Activated T-cell treated with anti-CD3 and anti-CD28 coated beads, Interleukin-2, amount 50 U/mL, for 24 hours (primary cell): ENCODE data around the gene PTTG1IP.

Source experiments
- DNase-seq: peaks from one replicate; pipeline ENCODE4 v3.0.0-alpha.2; 2020
- H3K27ac Mint-ChIP-seq: 2 replicates; pipeline ENCODE4 v1.8.0; 2020; ENCODE audit warnings: mild to moderate bottlenecking, mixed read lengths
- H3K27me3 Mint-ChIP-seq: 2 replicates; pipeline ENCODE4 v1.8.0; 2020; ENCODE audit warnings: mixed read lengths
- H3K36me3 Mint-ChIP-seq: 2 replicates; pipeline ENCODE4 v1.8.0; 2020; ENCODE audit warnings: low read depth, mixed read lengths
- H3K4me1 Mint-ChIP-seq: 2 replicates; pipeline ENCODE4 v1.8.0; 2020; ENCODE audit warnings: low read depth, mixed read lengths
- H3K4me3 Mint-ChIP-seq: 2 replicates; pipeline ENCODE4 v1.8.0; 2020; ENCODE audit warnings: mild to moderate bottlenecking, moderate library complexity, mixed read lengths
- H3K9me3 Mint-ChIP-seq: 2 replicates; pipeline ENCODE4 v1.8.0; 2020; ENCODE audit warnings: mixed read lengths

Gene PTTG1IP

DNA sequence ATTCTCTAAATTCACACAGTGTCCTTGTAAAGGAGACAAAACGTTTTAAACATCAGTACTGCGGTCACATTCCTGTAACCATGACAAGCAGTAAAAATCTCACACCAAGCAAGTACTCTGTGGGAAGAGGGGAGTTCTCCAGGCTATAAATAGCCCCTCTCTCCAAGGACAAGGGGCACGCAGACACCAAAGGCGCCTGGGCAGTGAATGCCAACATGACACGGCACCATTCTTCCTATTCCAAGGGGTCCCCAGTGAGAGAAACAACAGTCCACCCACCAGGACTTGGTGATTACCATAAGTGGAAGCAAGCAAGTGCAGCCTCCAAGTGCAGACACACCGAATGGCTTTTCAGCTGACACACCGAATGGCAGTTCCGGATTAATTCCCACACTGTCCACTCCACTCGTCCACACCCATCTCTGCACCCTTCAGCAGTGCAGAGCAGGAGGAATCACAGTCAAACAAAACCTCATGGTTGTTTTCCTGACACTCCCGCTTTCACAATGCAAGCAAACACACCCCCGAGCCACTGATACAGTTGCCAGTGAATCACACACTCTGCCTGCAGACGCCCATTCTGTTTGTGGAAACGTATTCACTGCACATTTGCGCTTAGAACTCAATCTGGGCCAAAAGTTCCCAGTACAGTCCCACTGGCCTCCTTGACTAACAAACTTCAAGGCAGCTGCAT, 1.8 kb downstream of the PTTG1IP start:
- DNase-seq: no peak
- Mint-ChIP-seq H3K4me1 (peaks cover 75% of the 10 kb centered on the region), H3K4me3 (peak overlapping the region; percentile 90), H3K36me3 (peaks cover 14% of the 10 kb centered on the region), H3K27me3 (no peaks in the 10 kb centered on the region), H3K27ac (peak overlapping the region; percentile 91), H3K9me3 (no peaks in the 10 kb centered on the region)

DNA sequence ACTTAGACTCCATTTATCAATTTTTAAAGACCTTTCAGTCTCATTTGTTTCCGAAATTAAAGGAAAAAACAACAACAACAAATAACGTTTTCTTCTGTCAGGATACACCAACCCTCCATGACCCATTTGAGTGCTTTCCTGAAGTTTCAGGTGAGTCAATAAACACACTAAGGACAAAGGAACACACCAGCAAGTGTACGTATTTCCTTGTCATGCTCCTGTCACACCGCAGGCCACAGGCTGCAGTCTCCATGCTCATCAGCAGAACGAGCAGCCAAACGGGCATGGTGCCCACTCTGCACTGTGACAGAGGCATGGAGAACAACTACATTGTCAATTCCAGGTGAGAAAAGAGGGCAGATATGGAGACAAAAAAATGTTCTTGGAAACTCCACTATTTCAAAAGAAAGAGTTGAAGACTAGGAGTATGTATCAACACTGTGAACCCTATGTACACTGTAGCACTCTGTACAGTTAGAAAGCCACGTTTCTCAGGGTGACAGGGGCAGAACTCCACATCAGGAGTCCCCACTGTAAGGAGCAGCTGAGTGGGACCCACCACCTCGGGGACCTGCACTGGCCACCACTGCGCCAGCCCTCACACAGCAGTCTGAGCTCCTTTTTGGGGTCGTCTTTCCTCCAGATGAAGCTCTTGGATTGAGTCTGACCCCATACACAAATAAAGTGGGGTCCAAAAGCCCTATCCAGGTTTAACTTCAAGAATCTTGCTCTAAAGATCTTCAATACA, 2.6 kb downstream of the PTTG1IP start:
- DNase-seq: no peak
- Mint-ChIP-seq H3K4me1 (peaks cover 83% of the 10 kb centered on the region), H3K27me3 (no peaks in the 10 kb centered on the region), H3K27ac (peak overlapping the region; percentile 80), H3K4me3 (peak overlapping the region; percentile 90), H3K9me3 (no peaks in the 10 kb centered on the region), H3K36me3 (peaks cover 17% of the 10 kb centered on the region)

DNA sequence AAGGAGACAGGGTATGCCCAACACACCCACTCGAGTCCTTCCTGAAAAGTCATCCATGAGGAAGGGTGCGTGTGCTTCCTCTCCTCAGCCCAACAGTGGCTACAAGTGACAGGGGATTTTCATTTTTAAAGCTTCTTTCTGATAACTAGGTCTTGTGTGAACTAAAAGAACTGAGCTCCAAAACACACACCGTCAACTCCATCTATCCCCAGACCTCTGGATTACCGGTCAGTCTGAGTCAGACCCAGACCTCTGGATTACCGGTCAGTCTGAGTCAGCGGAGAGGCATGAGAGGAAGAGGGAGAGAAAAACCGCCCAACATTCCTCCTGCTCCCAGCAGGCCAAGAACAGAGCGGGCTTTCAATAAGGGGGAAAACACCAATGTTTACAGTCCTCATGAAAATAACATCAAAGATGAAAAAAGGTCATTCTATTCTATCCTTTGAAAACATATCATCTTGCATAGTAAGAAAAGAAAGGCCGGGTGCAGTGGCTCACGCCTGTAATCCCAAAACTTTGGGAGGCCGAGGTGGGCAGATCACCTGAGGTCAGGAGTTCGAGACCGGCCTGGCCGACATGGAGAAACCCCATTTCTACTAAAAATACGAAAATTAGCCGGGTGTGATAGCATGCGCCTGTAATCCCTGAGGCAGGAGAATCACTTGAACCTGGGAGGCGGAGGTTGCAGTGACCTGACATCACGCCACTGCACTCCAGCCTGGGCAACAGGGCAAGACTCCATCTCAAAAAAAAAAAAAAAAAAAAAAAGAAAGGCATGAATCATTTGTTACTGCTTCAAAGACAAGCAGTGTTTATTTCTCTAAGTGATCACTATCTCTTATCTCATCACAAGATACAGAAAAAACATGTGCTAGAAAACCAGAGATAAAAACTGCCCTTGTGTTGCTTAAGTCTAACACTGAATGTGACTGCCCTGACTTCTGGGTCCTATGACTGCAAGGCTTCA, 3.4 kb downstream of the PTTG1IP start:
- H3K27ac Mint-ChIP-seq: peak overlapping the region; percentile 80

DNA sequence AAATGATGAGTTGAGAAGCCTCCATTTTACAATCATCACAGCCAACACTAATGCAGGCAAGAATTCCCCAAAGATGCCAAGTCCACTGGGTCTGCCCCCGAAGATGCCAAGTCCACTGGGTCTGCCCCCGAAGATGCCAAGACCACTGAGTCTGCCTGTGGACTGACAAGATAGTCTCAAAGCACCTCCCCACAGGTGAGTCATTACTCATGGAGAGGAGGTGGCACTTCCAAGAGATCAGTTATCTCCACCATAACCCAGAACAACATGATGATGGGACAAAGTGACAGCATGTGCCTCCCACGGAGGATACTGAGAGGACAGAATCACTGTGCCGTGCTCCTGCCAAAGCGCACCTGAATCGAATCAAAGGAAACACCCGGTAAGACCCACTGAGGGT, 4.8 kb downstream of the PTTG1IP start:
- DNase-seq: no peak
- H3K27ac Mint-ChIP-seq: peak overlapping the region; percentile 93
- H3K4me3 Mint-ChIP-seq: peak overlapping the region; percentile 59
- no peaks in the 10 kb centered on the region for H3K9me3 Mint-ChIP-seq
- H3K27me3 Mint-ChIP-seq: no peaks in the 10 kb centered on the region
- peaks cover 83% of the 10 kb centered on the region for H3K4me1 Mint-ChIP-seq
- peaks cover 39% of the 10 kb centered on the region for H3K36me3 Mint-ChIP-seq

More for the DNA sequence above, 3.4 kb downstream of the PTTG1IP start:
- DNase-seq: no peak
- H3K4me3 Mint-ChIP-seq: peak overlapping the region; percentile 24
- peaks cover 84% of the 10 kb centered on the region for H3K4me1 Mint-ChIP-seq
- peaks cover 25% of the 10 kb centered on the region for H3K36me3 Mint-ChIP-seq
- no peaks in the 10 kb centered on the region for H3K27me3 Mint-ChIP-seq
- H3K9me3 Mint-ChIP-seq: no peaks in the 10 kb centered on the region

DNA sequence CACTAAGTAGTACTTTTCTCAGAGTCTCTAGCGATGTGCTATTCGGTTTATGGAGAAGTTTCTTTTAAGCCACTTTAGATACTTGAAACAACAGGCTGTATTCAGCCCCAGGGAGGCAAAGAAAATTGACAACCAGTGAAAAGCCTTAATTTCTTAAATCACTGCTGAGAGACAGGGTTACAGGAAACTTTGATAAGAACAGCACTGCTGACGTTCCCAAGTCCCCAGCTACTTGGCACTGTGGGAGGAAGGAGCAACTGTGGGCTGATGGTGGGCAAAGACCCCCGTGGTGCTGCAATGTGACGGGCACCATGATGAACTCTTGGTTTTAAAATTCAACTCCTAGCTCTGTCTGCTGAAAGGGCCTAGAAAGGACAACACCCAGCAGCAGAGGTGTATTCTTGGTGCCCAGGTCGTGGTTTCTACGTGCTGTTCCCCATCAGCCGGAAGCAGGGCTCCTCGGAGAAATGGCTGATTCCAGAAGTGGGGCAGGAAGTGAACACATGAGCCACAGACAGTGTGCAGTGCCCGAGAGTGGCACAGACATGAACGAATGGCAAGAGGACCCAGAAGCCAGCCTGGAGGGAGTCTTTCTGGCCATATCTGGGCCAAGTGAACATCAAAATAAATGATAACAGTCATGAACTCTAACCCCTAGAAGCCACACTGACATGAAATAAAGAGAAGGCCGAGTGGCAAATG, 5.3 kb downstream of the PTTG1IP start:
- H3K27me3 Mint-ChIP-seq: no peaks in the 10 kb centered on the region
- peak overlapping the region; percentile 59 for H3K4me3 Mint-ChIP-seq
- peak overlapping the region; percentile 93 for H3K27ac Mint-ChIP-seq
- DNase-seq: no peak
- peaks cover 89% of the 10 kb centered on the region for H3K4me1 Mint-ChIP-seq
- peaks cover 44% of the 10 kb centered on the region for H3K36me3 Mint-ChIP-seq
- H3K9me3 Mint-ChIP-seq: no peaks in the 10 kb centered on the region

DNA sequence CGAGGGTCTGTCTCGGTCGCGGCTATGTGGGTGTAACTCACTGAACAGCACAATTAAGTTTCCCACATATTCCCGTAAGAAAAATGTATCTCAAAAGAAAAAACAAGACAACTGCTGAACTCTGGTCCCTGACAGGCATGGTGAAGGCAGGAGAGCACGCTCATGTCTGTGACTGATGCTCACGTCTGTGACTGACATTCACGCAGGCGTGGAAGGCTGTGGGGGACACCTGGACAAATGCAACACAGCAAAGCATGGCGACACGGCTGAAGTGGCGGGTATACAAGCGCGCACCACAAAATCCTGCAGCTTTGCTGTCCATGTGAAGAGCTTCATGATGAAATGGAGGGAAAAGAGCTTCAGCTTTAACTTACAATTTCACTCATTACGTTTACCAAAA, 6.0 kb downstream of the PTTG1IP start:
- Mint-ChIP-seq H3K4me3 (no peak overlapping the region), H3K36me3 (peaks cover 46% of the 10 kb centered on the region), H3K27me3 (no peaks in the 10 kb centered on the region), H3K4me1 (peaks cover 90% of the 10 kb centered on the region), H3K9me3 (no peaks in the 10 kb centered on the region), H3K27ac (peak overlapping the region; percentile 93)
- DNase-seq: no peak

DNA sequence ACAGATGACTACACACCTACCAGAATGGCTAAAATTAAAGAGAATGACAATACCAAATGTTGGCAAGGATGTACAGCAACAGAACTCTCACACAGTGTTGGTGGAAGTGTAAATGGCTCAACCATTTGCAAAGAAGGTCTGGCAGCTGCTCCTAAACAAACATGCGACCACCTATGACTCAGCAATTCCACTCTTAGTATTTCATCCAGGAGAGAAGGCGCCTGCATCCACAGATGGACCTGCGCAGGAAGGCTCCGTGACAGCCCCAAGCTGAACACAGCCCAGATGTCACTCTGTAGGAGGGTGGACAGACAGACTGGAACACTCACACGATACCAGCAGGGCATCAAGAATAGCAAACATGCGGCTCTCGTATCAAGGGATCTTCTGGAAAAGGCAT, 6.7 kb downstream of the PTTG1IP start:
- Mint-ChIP-seq H3K27ac (peak overlapping the region; percentile 93), H3K36me3 (peaks cover 48% of the 10 kb centered on the region), H3K27me3 (no peaks in the 10 kb centered on the region), H3K4me1 (peaks cover 86% of the 10 kb centered on the region), H3K9me3 (no peaks in the 10 kb centered on the region), H3K4me3 (no peak overlapping the region)
- DNase-seq: no peak

DNA sequence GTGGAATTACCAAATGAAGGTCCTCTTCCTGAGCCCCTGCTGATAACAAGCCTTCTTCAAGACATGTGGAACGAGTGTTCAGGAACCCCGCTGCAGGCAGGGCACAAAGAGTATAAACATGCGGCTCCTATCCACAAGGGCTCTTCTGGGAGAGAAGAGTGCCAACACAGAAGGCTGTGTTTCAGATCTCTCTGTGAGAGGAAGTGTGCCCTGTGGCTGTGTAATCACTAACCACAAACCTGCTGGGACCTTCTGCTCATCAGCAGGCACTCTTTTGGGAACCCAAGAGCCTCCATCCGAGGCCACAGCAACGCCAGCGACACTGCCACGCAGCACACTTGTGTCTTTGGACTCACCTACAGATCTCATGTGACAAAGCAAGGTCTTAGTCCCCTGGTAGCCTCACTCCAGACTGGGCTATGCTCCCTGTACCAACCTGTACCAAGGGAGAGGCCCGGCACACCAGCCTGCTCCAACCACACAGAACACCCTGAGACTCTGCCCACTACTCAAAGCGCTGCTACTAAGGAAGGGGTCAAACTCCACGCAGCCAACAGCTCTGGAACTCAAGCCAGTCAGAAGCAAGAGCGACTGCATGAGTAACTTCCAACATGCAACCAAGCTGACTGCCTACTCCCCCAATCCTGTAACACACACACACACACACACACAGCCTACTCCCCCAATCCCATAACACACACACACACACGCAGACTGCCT, 7.8 kb downstream of the PTTG1IP start:
- Mint-ChIP-seq H3K27ac (peak overlapping the region; percentile 93), H3K9me3 (no peaks in the 10 kb centered on the region), H3K27me3 (no peaks in the 10 kb centered on the region), H3K4me3 (peak overlapping the region; percentile 59), H3K36me3 (peaks cover 57% of the 10 kb centered on the region), H3K4me1 (peaks cover 80% of the 10 kb centered on the region)
- no peak for DNase-seq

DNA sequence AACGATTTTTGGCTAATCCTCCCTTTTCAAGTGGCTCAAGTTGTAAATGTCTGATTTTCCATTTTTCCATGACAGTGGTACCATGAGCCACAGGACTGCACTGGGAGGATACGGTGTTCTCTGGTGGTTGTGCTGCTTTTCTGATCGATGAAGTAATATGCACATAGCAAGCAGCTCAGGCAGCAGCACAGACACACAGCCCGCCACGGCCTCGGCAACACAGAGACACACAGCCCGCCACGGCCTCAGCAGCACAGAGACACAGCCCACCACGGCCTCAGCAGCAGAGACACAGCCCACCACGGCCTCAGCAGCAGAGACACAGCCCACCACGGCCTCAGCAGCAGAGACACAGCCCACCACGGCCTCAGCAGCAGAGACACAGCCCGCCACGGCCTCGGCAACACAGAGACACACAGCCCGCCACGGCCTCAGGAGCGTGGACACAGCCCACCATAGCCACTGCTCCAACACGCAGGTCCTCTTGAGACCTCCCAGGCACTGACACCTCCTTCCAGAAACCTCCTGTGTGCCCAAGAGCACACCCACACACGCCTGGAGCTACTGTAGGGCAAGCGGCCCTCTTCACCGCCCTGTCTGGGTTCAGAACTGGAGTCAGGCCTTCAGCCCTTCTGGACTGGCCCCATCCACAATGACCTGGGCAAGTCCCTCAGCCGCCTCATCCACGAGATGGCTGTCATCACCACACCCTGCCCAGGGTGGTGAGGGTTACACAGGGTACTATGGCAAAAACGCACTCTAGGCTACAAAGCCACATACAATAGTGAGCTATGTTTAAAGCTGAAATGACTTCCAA, 10.4 kb downstream of the PTTG1IP start:
- H3K27me3 Mint-ChIP-seq: no peaks in the 10 kb centered on the region
- H3K36me3 Mint-ChIP-seq: peaks cover 77% of the 10 kb centered on the region

DNA sequence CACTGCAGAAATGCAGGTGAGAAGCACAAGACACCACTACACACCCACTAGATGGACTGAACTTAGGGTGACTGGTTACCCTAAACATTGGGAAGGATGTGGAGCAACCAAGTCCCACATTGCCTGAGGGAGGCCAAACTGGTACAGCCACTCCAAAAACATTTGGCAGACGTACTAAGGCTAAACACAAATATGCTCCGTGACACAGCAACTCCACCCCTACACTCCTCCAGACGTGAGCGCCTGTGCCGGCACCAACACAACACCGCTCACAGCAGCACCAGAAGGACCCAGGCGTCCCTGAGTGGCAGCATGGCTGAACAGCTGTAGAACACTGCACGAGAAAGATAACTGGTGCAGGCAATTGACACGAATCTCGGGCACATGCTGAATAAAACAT, 14.7 kb downstream of the PTTG1IP start:
- peaks cover 84% of the 10 kb centered on the region for H3K36me3 Mint-ChIP-seq
- no peaks in the 10 kb centered on the region for H3K9me3 Mint-ChIP-seq
- H3K4me3 Mint-ChIP-seq: no peak overlapping the region
- no peak overlapping the region for H3K27ac Mint-ChIP-seq
- no peaks in the 10 kb centered on the region for H3K27me3 Mint-ChIP-seq
- H3K4me1 Mint-ChIP-seq: peaks cover 44% of the 10 kb centered on the region
- DNase-seq: no peak

More for the DNA sequence above, 10.4 kb downstream of the PTTG1IP start:
- no peak for DNase-seq
- Mint-ChIP-seq H3K4me3 (no peak overlapping the region), H3K9me3 (no peaks in the 10 kb centered on the region), H3K4me1 (peaks cover 59% of the 10 kb centered on the region), H3K27ac (peak overlapping the region; percentile 31)

DNA sequence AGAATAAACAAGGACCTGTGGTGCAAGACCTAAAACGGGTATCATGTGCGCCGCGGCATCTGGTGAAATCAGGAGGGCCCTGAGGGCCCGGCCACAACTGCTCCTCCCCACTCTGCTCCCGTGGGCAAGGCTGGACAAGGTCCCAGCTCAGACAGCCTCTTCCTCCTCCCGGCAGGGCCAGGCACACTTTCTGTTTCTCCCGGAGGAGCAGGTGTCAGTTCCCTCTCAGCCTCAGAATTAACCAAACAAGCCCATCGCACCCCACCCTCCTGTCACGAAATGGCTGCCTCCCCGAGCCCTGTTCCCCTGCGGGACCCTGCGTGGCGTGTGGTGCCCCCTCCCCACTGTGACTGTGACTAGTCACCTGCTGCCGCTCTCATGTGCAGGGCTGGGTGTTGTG, 15.2 kb downstream of the PTTG1IP start:
- Mint-ChIP-seq H3K27me3 (no peaks in the 10 kb centered on the region), H3K27ac (peak overlapping the region; percentile 31), H3K4me1 (peaks cover 44% of the 10 kb centered on the region), H3K36me3 (peaks cover 83% of the 10 kb centered on the region), H3K4me3 (no peak overlapping the region), H3K9me3 (no peaks in the 10 kb centered on the region)
- DNase-seq: no peak

DNA sequence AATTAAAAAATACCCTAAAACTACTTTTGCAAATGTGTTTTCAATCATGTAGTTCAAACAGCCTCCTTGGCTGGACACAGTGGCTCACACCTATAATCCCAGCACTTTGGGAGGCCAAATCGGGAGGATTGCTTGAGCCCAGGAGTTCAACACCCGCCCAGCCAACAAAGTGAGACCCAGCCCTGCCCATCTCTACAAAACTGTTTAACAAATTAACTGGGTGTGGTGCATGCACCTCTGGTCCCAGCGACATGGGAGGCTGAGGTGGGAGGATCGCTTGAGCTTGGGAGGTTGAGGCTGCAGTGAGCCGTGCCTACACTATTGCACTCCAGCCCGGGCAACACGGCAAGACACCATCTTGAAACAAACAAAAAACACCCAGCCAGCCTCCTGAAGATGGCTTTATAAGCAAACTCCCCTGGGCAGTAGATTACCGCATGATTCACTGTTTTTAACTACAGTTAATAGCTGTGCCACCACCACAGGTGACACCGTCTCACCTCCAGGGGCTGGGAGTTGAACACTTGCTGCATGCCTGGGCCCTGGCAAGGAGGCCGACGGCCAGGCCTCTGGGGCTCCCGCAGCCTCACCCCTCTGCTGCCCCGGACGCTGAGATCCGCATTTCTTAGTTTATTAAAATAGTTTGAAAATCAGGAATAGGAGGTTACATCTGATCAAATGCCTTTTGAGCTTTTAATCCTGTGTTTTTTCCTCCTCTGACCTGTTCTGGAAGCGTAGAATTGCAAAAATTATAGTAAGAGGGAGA, 16.2 kb downstream of the PTTG1IP start:
- peaks cover 47% of the 10 kb centered on the region for H3K4me1 Mint-ChIP-seq
- DNase-seq: no peak
- H3K27ac Mint-ChIP-seq: peak overlapping the region; percentile 11
- peaks cover 86% of the 10 kb centered on the region for H3K36me3 Mint-ChIP-seq
- no peaks in the 10 kb centered on the region for H3K9me3 Mint-ChIP-seq
- no peaks in the 10 kb centered on the region for H3K27me3 Mint-ChIP-seq
- no peak overlapping the region for H3K4me3 Mint-ChIP-seq
